ENCODE measurements around the gene SLC66A1.

The SLC66A1 gene

GRCh38 chr1:19359357-19359756 lies 47.2 kb downstream of the SLC66A1 start:
- no peaks in the 10 kb centered on the region for H3K79me2 ChIP-seq (ENCODE audit: low read length)
- peaks cover 1% of the 10 kb centered on the region; the same call in 1 of the 2 replicates for H4K20me1 ChIP-seq (ENCODE audit: insufficient read depth, low read length)
- no peaks in the 10 kb centered on the region for H3K27me3 ChIP-seq (ENCODE audit: low read depth, low read length)
- no peak overlapping the region for H3K4me2 ChIP-seq (ENCODE audit: low read length)
- peaks cover 3% of the 10 kb centered on the region for H3K36me3 ChIP-seq (replicated peaks; ENCODE audit: low read depth, low read length)
- H3K4me1 ChIP-seq (ENCODE audit: low read length): no peaks in the 10 kb centered on the region
- no peak for TF ChIP-seq EZH2phosphoT487 (IDR thresholded peaks at IDR 0.05; ENCODE audit: low read depth)
- no peak for TF ChIP-seq CTCF (IDR thresholded peaks at IDR 0.05; ENCODE audit: low read depth, low read length)
- H3K27ac ChIP-seq (ENCODE audit: low read length): no peak overlapping the region
- H2AFZ ChIP-seq (ENCODE audit: low read depth, low read length): no peak overlapping the region
- H3K9me3 ChIP-seq (ENCODE audit: insufficient read depth, low read length): no peaks in the 10 kb centered on the region
- H3K4me3 ChIP-seq (ENCODE audit: low read length): no peak overlapping the region
- no peak overlapping the region for H3K9ac ChIP-seq (ENCODE audit: low read length)

- no peak overlapping the region for H2AFZ ChIP-seq (ENCODE audit: low read depth, low read length)
- H3K27ac ChIP-seq (ENCODE audit: low read length): no peak overlapping the region
- peaks cover 3% of the 10 kb centered on the region; the same call in 1 of the 2 replicates for H4K20me1 ChIP-seq (ENCODE audit: insufficient read depth, low read length)
- H3K4me3 ChIP-seq (ENCODE audit: low read length): no peak overlapping the region
- TF ChIP-seq EZH2phosphoT487 (IDR thresholded peaks at IDR 0.05; ENCODE audit: low read depth) (no peak), CTCF (IDR thresholded peaks at IDR 0.05; ENCODE audit: low read depth, low read length) (no peak)
- H3K4me2 ChIP-seq (ENCODE audit: low read length): no peak overlapping the region
- H3K79me2 ChIP-seq (ENCODE audit: low read length): no peaks in the 10 kb centered on the region
- H3K27me3 ChIP-seq (ENCODE audit: low read depth, low read length): no peaks in the 10 kb centered on the region
- peaks cover 3% of the 10 kb centered on the region for H3K36me3 ChIP-seq (replicated peaks; ENCODE audit: low read depth, low read length)
- no peaks in the 10 kb centered on the region for H3K9me3 ChIP-seq (ENCODE audit: insufficient read depth, low read length)
- H3K9ac ChIP-seq (ENCODE audit: low read length): no peak overlapping the region
- no peaks in the 10 kb centered on the region for H3K4me1 ChIP-seq (ENCODE audit: low read length)
Measured at GRCh38 chr1:19360016-19360415, 47.9 kb downstream of the SLC66A1 start.

GRCh38 chr1:19360432-19360831 lies 48.3 kb downstream of the SLC66A1 start:
- H2AFZ ChIP-seq (ENCODE audit: low read depth, low read length): no peak overlapping the region
- H3K9me3 ChIP-seq (ENCODE audit: insufficient read depth, low read length): no peaks in the 10 kb centered on the region
- H3K79me2 ChIP-seq (ENCODE audit: low read length): no peaks in the 10 kb centered on the region
- H3K36me3 ChIP-seq (replicated peaks; ENCODE audit: low read depth, low read length): peaks cover 3% of the 10 kb centered on the region
- H3K27ac ChIP-seq (ENCODE audit: low read length): no peak overlapping the region
- H3K4me2 ChIP-seq (ENCODE audit: low read length): no peak overlapping the region
- TF ChIP-seq CTCF (IDR thresholded peaks at IDR 0.05; ENCODE audit: low read depth, low read length): no peak
- no peak overlapping the region for H3K9ac ChIP-seq (ENCODE audit: low read length)
- H3K4me1 ChIP-seq (ENCODE audit: low read length): no peaks in the 10 kb centered on the region
- H3K4me3 ChIP-seq (ENCODE audit: low read length): no peak overlapping the region
- H3K27me3 ChIP-seq (ENCODE audit: low read depth, low read length): no peaks in the 10 kb centered on the region
- peaks cover 3% of the 10 kb centered on the region; the same call in 1 of the 2 replicates for H4K20me1 ChIP-seq (ENCODE audit: insufficient read depth, low read length)

GRCh38 chr1:19360843-19361610 lies 48.9 kb downstream of the SLC66A1 start:
- H3K4me2 ChIP-seq (ENCODE audit: low read length): no peak overlapping the region

More at GRCh38 chr1:19360843-19361610, 48.9 kb downstream of the SLC66A1 start:
- H3K4me1 ChIP-seq (ENCODE audit: low read length): no peaks in the 10 kb centered on the region
- TF ChIP-seq EZH2phosphoT487 (IDR thresholded peaks at IDR 0.05; ENCODE audit: low read depth) (no peak), CTCF (IDR thresholded peaks at IDR 0.05; ENCODE audit: low read depth, low read length) (no peak)
- no peaks in the 10 kb centered on the region for H3K9me3 ChIP-seq (ENCODE audit: insufficient read depth, low read length)
- H3K27me3 ChIP-seq (ENCODE audit: low read depth, low read length): no peaks in the 10 kb centered on the region
- H2AFZ ChIP-seq (ENCODE audit: low read depth, low read length): no peak overlapping the region
- no peaks in the 10 kb centered on the region for H3K36me3 ChIP-seq (replicated peaks; ENCODE audit: low read depth, low read length)
- no peak overlapping the region for H3K9ac ChIP-seq (ENCODE audit: low read length)
- H3K79me2 ChIP-seq (ENCODE audit: low read length): no peaks in the 10 kb centered on the region
- H4K20me1 ChIP-seq (ENCODE audit: insufficient read depth, low read length): peaks cover 3% of the 10 kb centered on the region; the same call in 1 of the 2 replicates
- no peak overlapping the region for H3K27ac ChIP-seq (ENCODE audit: low read length)
- no peak overlapping the region for H3K4me3 ChIP-seq (ENCODE audit: low read length)

Data from OCI-LY3 (cell line).